Hepatocyte (in vitro differentiated cells): Measurements from ENCODE around the gene HS6ST2.

Experiments used
- EZH2 ChIP-seq: fragments of 200-600 bp; sonication (generic); IDR thresholded peaks from 2 replicates; pipeline ENCODE4 v1.6.1; 2016; ENCODE audit warnings: antibody characterized with exemption, mild to moderate bottlenecking, borderline replicate concordance
- EZH2phosphoT487 ChIP-seq: fragments of 200-600 bp; sonication (generic); IDR thresholded peaks from one replicate; pipeline ENCODE4 v1.6.1; 2018; ENCODE audit warnings: antibody characterized with exemption, mild to moderate bottlenecking, low read depth, moderate library complexity; ENCODE audit not compliant: unreplicated experiment, severe bottlenecking
- TF ChIP-seq, protein P1 (sequence below): fragments of 200-600 bp; sonication (generic); IDR thresholded peaks from 2 replicates; pipeline ENCODE4 v1.5.1; 2016; ENCODE audit warnings: antibody characterized with exemption, mild to moderate bottlenecking; ENCODE audit not compliant: poor library complexity

DNA sequence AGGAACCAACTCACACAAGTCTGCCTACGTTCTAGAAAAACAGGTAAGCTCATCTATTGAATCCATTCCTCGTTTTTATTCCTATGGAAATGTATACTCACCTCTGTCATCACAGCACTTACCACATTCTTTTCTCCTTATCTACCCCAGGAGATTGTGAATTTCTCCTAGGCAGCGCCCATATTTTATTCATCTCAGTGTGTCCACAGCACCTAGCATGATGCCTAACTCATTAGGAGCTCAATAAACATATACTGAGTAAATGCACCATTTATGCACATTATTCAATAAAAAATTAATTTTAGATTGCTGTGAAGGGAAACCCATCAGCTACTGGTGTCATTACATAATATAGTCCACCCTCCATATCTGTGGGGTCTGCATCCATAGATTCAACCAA is 363.4 kb downstream of the HS6ST2 start:
- TF ChIP-seq EZH2 (no peak), EZH2phosphoT487 (no peak)
- TF ChIP-seq, protein P1, sequence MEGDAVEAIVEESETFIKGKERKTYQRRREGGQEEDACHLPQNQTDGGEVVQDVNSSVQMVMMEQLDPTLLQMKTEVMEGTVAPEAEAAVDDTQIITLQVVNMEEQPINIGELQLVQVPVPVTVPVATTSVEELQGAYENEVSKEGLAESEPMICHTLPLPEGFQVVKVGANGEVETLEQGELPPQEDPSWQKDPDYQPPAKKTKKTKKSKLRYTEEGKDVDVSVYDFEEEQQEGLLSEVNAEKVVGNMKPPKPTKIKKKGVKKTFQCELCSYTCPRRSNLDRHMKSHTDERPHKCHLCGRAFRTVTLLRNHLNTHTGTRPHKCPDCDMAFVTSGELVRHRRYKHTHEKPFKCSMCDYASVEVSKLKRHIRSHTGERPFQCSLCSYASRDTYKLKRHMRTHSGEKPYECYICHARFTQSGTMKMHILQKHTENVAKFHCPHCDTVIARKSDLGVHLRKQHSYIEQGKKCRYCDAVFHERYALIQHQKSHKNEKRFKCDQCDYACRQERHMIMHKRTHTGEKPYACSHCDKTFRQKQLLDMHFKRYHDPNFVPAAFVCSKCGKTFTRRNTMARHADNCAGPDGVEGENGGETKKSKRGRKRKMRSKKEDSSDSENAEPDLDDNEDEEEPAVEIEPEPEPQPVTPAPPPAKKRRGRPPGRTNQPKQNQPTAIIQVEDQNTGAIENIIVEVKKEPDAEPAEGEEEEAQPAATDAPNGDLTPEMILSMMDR = no peak
